ENCODE results near the gene TLCD5. TPM values are rescaled to one million over a fixed set of nuclear protein-coding genes. Genes with fewer than 3 reads are reported as not detected.

The TLCD5 gene
- total RNA-seq, 4 donors from 2014 or later = 1.3 to 9.4 (median 1.5) TPM; not detected in 1

- in situ Hi-C loops (cut with MboI; ENCODE audit: low pct_ligation_motif_present in 1 of 4, low pct_unique_long_range_greater_than_20kb in 1 of 4, low sequenced_read_pairs in 3 of 4) (loop anchor here in 1 of 4 donors (25.0 kb wide), 1 partner anchor 99 kb away; no protein-coding TSS in a partner anchor), intact Hi-C loops (cut with DNase I; ENCODE audit: low total_unique reads) (no loop called here)
- TF ChIP-seq POLR2AphosphoS5 (IDR thresholded peaks at IDR 0.05) = peak in 1 of 3 donors; percentile 33
- TF ChIP-seq EP300 (IDR thresholded peaks at IDR 0.05; ENCODE audit: low read depth) = no peak
- no peak for TF ChIP-seq CTCF (IDR thresholded peaks at IDR 0.05)
- TF ChIP-seq POLR2A (IDR thresholded peaks at IDR 0.05) = peak; percentile 8
- no peaks in the 10 kb centered on the region for H3K27me3 ChIP-seq
- WGBS, 2 donors (ENCODE audit: low coverage in 1 of 2) = 35% methylated on average over 7 of the region's 7 CpGs
- DNase-seq = no peak
- H3K27ac ChIP-seq = peak overlapping the region; percentile 94 to 100 (median 98)
- H3K9me3 ChIP-seq = no peaks in the 10 kb centered on the region
- H3K4me3 ChIP-seq = peak overlapping the region; percentile 72 to 99 (median 82)
- no peaks in the 10 kb centered on the region for H3K36me3 ChIP-seq
- H3K4me1 ChIP-seq = peaks cover 11 to 60% (median 38%) of the 10 kb centered on the region in 4 donors
Observed at GRCh38 chr11:120338107-120338933, 13.2 kb downstream of the TLCD5 start.

GRCh38 chr11:120339394-120339890 lies 14.3 kb downstream of the TLCD5 start:
- peak; percentile 38 for DNase-seq
- peak overlapping the region in 2 of 4 donors; percentile 0 to 99 for H3K4me3 ChIP-seq
- no peaks in the 10 kb centered on the region for H3K36me3 ChIP-seq
- peaks cover 19 to 72% (median 49%) of the 10 kb centered on the region in 4 donors for H3K4me1 ChIP-seq
- 14 to 28% methylated on average over 3 to 6 of the region's 6 CpGs for WGBS, 2 donors (ENCODE audit: low coverage in 1 of 2)
- no peaks in the 10 kb centered on the region for H3K9me3 ChIP-seq
- TF ChIP-seq POLR2AphosphoS5 (IDR thresholded peaks at IDR 0.05) = peak; percentile 36 to 67 (median 52)
- TF ChIP-seq POLR2A (IDR thresholded peaks at IDR 0.05) = no peak
- TF ChIP-seq CTCF (IDR thresholded peaks at IDR 0.05) = no peak
- TF ChIP-seq EP300 (IDR thresholded peaks at IDR 0.05; ENCODE audit: low read depth) = no peak
- in situ Hi-C loops (cut with MboI; ENCODE audit: low pct_ligation_motif_present in 1 of 4, low pct_unique_long_range_greater_than_20kb in 1 of 4, low sequenced_read_pairs in 3 of 4) (loop anchor here in 1 of 4 donors (25.0 kb wide), 1 partner anchor 98 kb away; no protein-coding TSS in a partner anchor), intact Hi-C loops (cut with DNase I; ENCODE audit: low total_unique reads) (no loop called here)
- peak overlapping the region; percentile 94 to 100 (median 98) for H3K27ac ChIP-seq
- H3K27me3 ChIP-seq = no peaks in the 10 kb centered on the region

- in situ Hi-C loops (cut with MboI; ENCODE audit: low pct_ligation_motif_present in 1 of 4, low pct_unique_long_range_greater_than_20kb in 1 of 4, low sequenced_read_pairs in 3 of 4) = loop anchor here in 1 of 4 donors (25.0 kb wide), 1 partner anchor 97 kb away; no protein-coding TSS in a partner anchor
- Histone ChIP-seq H3K36me3 (no peaks in the 10 kb centered on the region), H3K4me3 (peak overlapping the region in 1 of 4 donors; percentile 99), H3K27me3 (no peaks in the 10 kb centered on the region), H3K9me3 (no peaks in the 10 kb centered on the region), H3K27ac (peak overlapping the region; percentile 94 to 100 (median 98)), H3K4me1 (peaks cover 28 to 76% (median 52%) of the 10 kb centered on the region in 4 donors)
- DNase-seq = no peak
- intact Hi-C loops (cut with DNase I; ENCODE audit: low total_unique reads) = no loop called here
- WGBS, 2 donors (ENCODE audit: low coverage in 1 of 2) = 19 to 34% methylated on average over 2 of the region's 2 CpGs
- TF ChIP-seq EP300 (IDR thresholded peaks at IDR 0.05; ENCODE audit: low read depth) (no peak), POLR2A (IDR thresholded peaks at IDR 0.05) (no peak), POLR2AphosphoS5 (IDR thresholded peaks at IDR 0.05) (no peak), CTCF (IDR thresholded peaks at IDR 0.05) (no peak)
Observed at GRCh38 chr11:120340529-120340928, 15.4 kb downstream of the TLCD5 start.

GRCh38 chr11:120342226-120342625 lies 17.1 kb downstream of the TLCD5 start:
- DNase-seq = no peak
- Histone ChIP-seq H3K27me3 (no peaks in the 10 kb centered on the region), H3K4me3 (no peak overlapping the region), H3K9me3 (no peaks in the 10 kb centered on the region), H3K27ac (no peak overlapping the region), H3K4me1 (peaks cover 28 to 91% (median 58%) of the 10 kb centered on the region in 4 donors), H3K36me3 (no peaks in the 10 kb centered on the region)
- TF ChIP-seq POLR2AphosphoS5 (IDR thresholded peaks at IDR 0.05) (no peak), EP300 (IDR thresholded peaks at IDR 0.05; ENCODE audit: low read depth) (no peak)
- WGBS, 2 donors (ENCODE audit: low coverage in 1 of 2) = 80 to 83% methylated on average over 3 of the region's 3 CpGs
- in situ Hi-C loops (cut with MboI; ENCODE audit: low pct_ligation_motif_present in 1 of 4, low pct_unique_long_range_greater_than_20kb in 1 of 4, low sequenced_read_pairs in 3 of 4) (loop anchor here in 1 of 4 donors (25.0 kb wide), 1 partner anchor 95 kb away; no protein-coding TSS in a partner anchor), intact Hi-C loops (cut with DNase I; ENCODE audit: low total_unique reads) (no loop called here)
